ENCODE results near the gene ATG14.

- TF ChIP-seq CTCF (IDR thresholded peaks at IDR 0.05) (no peak), POLR2A (IDR thresholded peaks at IDR 0.05) (no peak)
Observed at GRCh38 chr14:55381040-55381439, 30.6 kb downstream of the ATG14 start.

All from uterus (tissue), 2 donors.